GM23248 (cell line): ENCODE results near the gene TSHZ2. TPM values are rescaled to one million over a fixed set of nuclear protein-coding genes. Genes with fewer than 3 reads are reported as not detected.

Experiments used
- DNase-seq: peaks from one replicate; pipeline ENCODE4 v3.0.0-alpha.2; 2015
- H2AFZ ChIP-seq: fragments of 200-600 bp; sonication (generic); 2 replicates; pipeline ENCODE4 v1.6.1; 2016; ENCODE audit warnings: antibody characterized with exemption
- H3F3A ChIP-seq: fragments of 200-600 bp; sonication (generic); 2 replicates; pipeline ENCODE4 v1.6.1; 2016; ENCODE audit warnings: mild to moderate bottlenecking, antibody characterized with exemption, mixed run types; ENCODE audit not compliant: insufficient read depth
- H3K27ac ChIP-seq: fragments of 200-600 bp; sonication (generic); 2 replicates; pipeline ENCODE4 v1.5.1; 2016; ENCODE audit warnings: mild to moderate bottlenecking
- H3K27me3 ChIP-seq: fragments of 200-600 bp; sonication (generic); replicated peaks from 2 replicates; pipeline ENCODE4 v1.6.1; 2016; ENCODE audit warnings: mild to moderate bottlenecking; ENCODE audit not compliant: insufficient read depth
- H3K36me3 ChIP-seq: fragments of 200-600 bp; sonication (generic); 2 replicates; pipeline ENCODE4 v1.6.1; 2016; ENCODE audit warnings: low read depth, mild to moderate bottlenecking
- H3K4me1 ChIP-seq: fragments of 200-600 bp; sonication (generic); 2 replicates; pipeline ENCODE4 v1.6.1; 2016; ENCODE audit warnings: mild to moderate bottlenecking; ENCODE audit not compliant: insufficient read depth
- H3K4me2 ChIP-seq: fragments of 200-600 bp; sonication (generic); one replicate; pipeline ENCODE4 v1.6.1; 2016; ENCODE audit warnings: mild to moderate bottlenecking; ENCODE audit not compliant: unreplicated experiment
- H3K4me3 ChIP-seq: fragments of 200-600 bp; sonication (generic); 2 replicates; pipeline ENCODE4 v1.5.1; 2016; ENCODE audit warnings: mild to moderate bottlenecking
- H3K79me2 ChIP-seq: fragments of 200-600 bp; sonication (generic); 2 replicates; pipeline ENCODE4 v1.6.1; 2016; ENCODE audit warnings: mild to moderate bottlenecking; ENCODE audit not compliant: insufficient read depth
- H3K9ac ChIP-seq: fragments of 200-600 bp; sonication (generic); 2 replicates; pipeline ENCODE4 v1.6.1; 2016; ENCODE audit warnings: mild to moderate bottlenecking
- H3K9me2 ChIP-seq: fragments of 200-600 bp; sonication (generic); 2 replicates; pipeline ENCODE4 v1.6.1; 2016; ENCODE audit warnings: mixed run types, mild to moderate bottlenecking, moderate library complexity; ENCODE audit not compliant: insufficient read depth
- H3K9me3 ChIP-seq: fragments of 200-600 bp; sonication (generic); one replicate; pipeline ENCODE4 v1.6.1; 2017; ENCODE audit warnings: low read depth
- H4K20me1 ChIP-seq: fragments of 200-600 bp; sonication (generic); 2 replicates; pipeline ENCODE4 v1.6.0; 2016; ENCODE audit not compliant: insufficient read depth
- EZH2 ChIP-seq: fragments of 200-600 bp; sonication (generic); IDR thresholded peaks from 2 replicates; pipeline ENCODE4 v1.6.1; 2018; ENCODE audit warnings: antibody characterized with exemption, mild to moderate bottlenecking; ENCODE audit not compliant: insufficient read depth, poor library complexity, severe bottlenecking
- EZH2phosphoT487 ChIP-seq: fragments of 200-600 bp; sonication (generic); IDR thresholded peaks from 2 replicates; pipeline ENCODE4 v1.6.1; 2018; ENCODE audit warnings: antibody characterized with exemption, moderate library complexity, mild to moderate bottlenecking, low read depth; ENCODE audit not compliant: insufficient read depth
- WGBS, 2 experiments: methylation state at CpG; one replicate each; pipeline ENCODE4 v1.1.6; 2015 to 2017; ENCODE audit warnings: low lambda C conversion rate in 2 of 2, low coverage in 1 of 2; ENCODE audit errors: missing lambda C conversion rate in 2 of 2; 5-methylcytosine and 5-hydroxymethylcytosine counted together
- in situ Hi-C: fragments of 300-500 bp; cut with MboI; formaldehyde crosslinking; loops from 2 replicates; pipeline ENCODE4 v1.15.0; 2020
- polyA plus RNA-seq: library from polyadenylated mRNA; unstranded; fragments of >200 nt; fragmentation: Nextera tagmentation; extraction: Ambion mirVana; gene quantifications from 2 replicates; pipeline ENCODE4 v1.2.1, GENCODE V29; 2016
- total RNA-seq: library from RNA; depleted of rRNA; stranded (reverse); fragments of >200 nt; shearing (Covaris generic); gene quantifications from 2 replicates; pipeline ENCODE4 v1.2.3, GENCODE V29; 2014

TSHZ2 gene
- total and polyA plus RNA-seq, 2 experiments from 2014 or later: 4.5 to 13.4 TPM

DNA sequence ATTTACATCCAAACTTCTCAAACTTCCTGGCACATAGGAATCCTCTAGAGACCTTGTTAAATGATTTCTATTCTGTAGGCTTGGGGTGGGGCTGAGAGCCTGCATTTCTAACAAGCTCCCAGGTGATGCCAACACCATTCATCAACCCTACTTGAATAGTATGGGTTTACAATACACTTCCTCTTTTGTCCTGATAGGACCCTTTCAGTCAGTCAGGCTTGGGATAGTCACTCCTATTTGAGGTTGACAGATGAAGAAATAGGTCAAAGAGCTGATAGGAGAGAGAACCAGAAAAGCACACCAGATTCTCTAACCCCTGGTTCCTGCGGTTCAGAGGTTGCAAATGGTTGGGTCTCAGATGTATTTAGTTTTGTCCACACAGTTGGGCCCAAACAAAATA is 273.4 kb downstream of the TSHZ2 start:
- Histone ChIP-seq H3K4me1 (peaks cover 9% of the 10 kb centered on the region; the same call in 1 of the 2 replicates), H3K9ac (no peak overlapping the region), H3K4me3 (no peak overlapping the region), H3F3A (no peaks in the 10 kb centered on the region), H4K20me1 (no peaks in the 10 kb centered on the region), H3K79me2 (no peaks in the 10 kb centered on the region), H3K4me2 (no peak overlapping the region), H2AFZ (no peak overlapping the region), H3K36me3 (no peaks in the 10 kb centered on the region), H3K27me3 (no peaks in the 10 kb centered on the region), H3K9me2 (no peaks in the 10 kb centered on the region), H3K27ac (no peak overlapping the region), H3K9me3 (no peaks in the 10 kb centered on the region)
- in situ Hi-C loops: no loop called here
- DNase-seq: no peak
- WGBS, 2 experiments: 82 to 85% methylated on average over 1 of the region's 1 CpG
- TF ChIP-seq EZH2phosphoT487: no peak
- no peak for TF ChIP-seq EZH2

- Histone ChIP-seq H2AFZ (no peak overlapping the region), H3K36me3 (no peaks in the 10 kb centered on the region), H3K79me2 (no peaks in the 10 kb centered on the region), H3K4me1 (peaks cover 9% of the 10 kb centered on the region; the same call in 1 of the 2 replicates), H4K20me1 (no peaks in the 10 kb centered on the region), H3K4me2 (no peak overlapping the region), H3K9ac (no peak overlapping the region), H3F3A (no peaks in the 10 kb centered on the region), H3K27ac (no peak overlapping the region), H3K4me3 (no peak overlapping the region), H3K27me3 (no peaks in the 10 kb centered on the region), H3K9me2 (no peaks in the 10 kb centered on the region), H3K9me3 (no peaks in the 10 kb centered on the region)
- in situ Hi-C loops: no loop called here
- no peak for DNase-seq
- TF ChIP-seq EZH2: no peak
- no peak for TF ChIP-seq EZH2phosphoT487
- 90 to 91% methylated on average over 9 of the region's 9 CpGs for WGBS, 2 experiments
Observed at GRCh38 chr20:53247468-53248103, 275.4 kb downstream of the TSHZ2 start.

- no peaks in the 10 kb centered on the region for H3K9me3 ChIP-seq
- H3K9ac ChIP-seq: no peak overlapping the region
- no peak for DNase-seq
- in situ Hi-C loops: no loop called here
- no peak overlapping the region for H3K4me2 ChIP-seq
- no peaks in the 10 kb centered on the region for H3K27me3 ChIP-seq
- no peak overlapping the region for H3K27ac ChIP-seq
- no peaks in the 10 kb centered on the region for H3K4me1 ChIP-seq
- H3K36me3 ChIP-seq: 0 out of 2 replicates have a peak, but pooled peaks cover 5% of the 10 kb centered on the region
- no peaks in the 10 kb centered on the region for H4K20me1 ChIP-seq
- no peak for TF ChIP-seq EZH2
- 67 to 70% methylated on average over 4 of the region's 4 CpGs for WGBS, 2 experiments
- H2AFZ ChIP-seq: no peak overlapping the region
- no peaks in the 10 kb centered on the region for H3K9me2 ChIP-seq
- no peaks in the 10 kb centered on the region for H3F3A ChIP-seq
- no peak overlapping the region for H3K4me3 ChIP-seq
- no peaks in the 10 kb centered on the region for H3K79me2 ChIP-seq
Observed at GRCh38 chr20:53250456-53250855, 278.3 kb downstream of the TSHZ2 start.

- DNase-seq: no peak
- H4K20me1 ChIP-seq: no peaks in the 10 kb centered on the region
- H3K27ac ChIP-seq: no peak overlapping the region
- no peak for TF ChIP-seq EZH2
- no peak for TF ChIP-seq EZH2phosphoT487
- H3K9ac ChIP-seq: no peak overlapping the region
- H3K79me2 ChIP-seq: no peaks in the 10 kb centered on the region
- H2AFZ ChIP-seq: no peak overlapping the region
- WGBS, 2 experiments: 79 to 88% methylated on average over 5 of the region's 5 CpGs
- no peak overlapping the region for H3K4me2 ChIP-seq
- no peaks in the 10 kb centered on the region for H3K9me2 ChIP-seq
- H3K4me1 ChIP-seq: no peaks in the 10 kb centered on the region
- in situ Hi-C loops: no loop called here
- 0 out of 2 replicates have a peak, but pooled peaks cover 5% of the 10 kb centered on the region for H3K36me3 ChIP-seq
- H3K27me3 ChIP-seq: no peaks in the 10 kb centered on the region
- no peaks in the 10 kb centered on the region for H3K9me3 ChIP-seq
- no peak overlapping the region for H3K4me3 ChIP-seq
- H3F3A ChIP-seq: no peaks in the 10 kb centered on the region
Observed at GRCh38 chr20:53252002-53252401, 279.8 kb downstream of the TSHZ2 start.

DNA sequence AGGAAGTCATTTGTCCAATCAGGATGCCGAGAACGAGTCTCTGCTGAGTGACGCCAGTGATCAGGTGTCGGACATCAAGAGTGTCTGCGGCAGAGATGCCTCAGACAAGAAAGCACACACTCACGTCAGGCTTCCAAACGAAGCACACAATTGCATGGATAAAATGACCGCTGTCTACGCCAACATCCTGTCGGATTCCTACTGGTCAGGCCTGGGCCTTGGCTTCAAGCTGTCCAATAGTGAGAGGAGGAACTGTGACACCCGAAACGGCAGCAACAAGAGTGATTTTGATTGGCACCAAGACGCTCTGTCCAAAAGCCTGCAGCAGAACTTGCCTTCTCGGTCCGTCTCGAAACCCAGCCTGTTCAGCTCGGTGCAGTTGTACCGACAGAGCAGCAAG is 281.5 kb downstream of the TSHZ2 start:
- H3K27ac ChIP-seq: no peak overlapping the region
- H4K20me1 ChIP-seq: no peaks in the 10 kb centered on the region
- H3K9ac ChIP-seq: no peak overlapping the region
- no peak overlapping the region for H2AFZ ChIP-seq
- in situ Hi-C loops: no loop called here
- no peak overlapping the region for H3K4me3 ChIP-seq
- no peaks in the 10 kb centered on the region for H3K4me1 ChIP-seq
- H3F3A ChIP-seq: no peaks in the 10 kb centered on the region
- TF ChIP-seq EZH2phosphoT487: no peak
- no peaks in the 10 kb centered on the region for H3K79me2 ChIP-seq
- 0 out of 2 replicates have a peak, but pooled peaks cover 5% of the 10 kb centered on the region for H3K36me3 ChIP-seq
- H3K4me2 ChIP-seq: no peak overlapping the region
- H3K27me3 ChIP-seq: no peaks in the 10 kb centered on the region
- no peaks in the 10 kb centered on the region for H3K9me3 ChIP-seq
- no peaks in the 10 kb centered on the region for H3K9me2 ChIP-seq
- no peak for DNase-seq
- 91 to 92% methylated on average over 18 of the region's 18 CpGs for WGBS, 2 experiments
